GM23338 (cell line): ENCODE data around the gene CARD10. TPM values are rescaled to one million over a fixed set of nuclear protein-coding genes. Genes with fewer than 3 reads are reported as not detected.
"Not testable (repeated sequence)": the region's sequence is repeated elsewhere in the genome, so short reads cannot be mapped to it uniquely, and the experiment has no call there.

Source experiments
- ATAC-seq: fragments of 200-7000 bp; cut with Tn5 transposase; 3 replicates; pipeline ENCODE4 v1.9.1; 2020
- DNase-seq: peaks from one replicate; pipeline ENCODE4 v3.0.0-alpha.2; 2015; ENCODE audit warnings: low spot score
- H2AFZ ChIP-seq: fragments of 200-600 bp; sonication (generic); 2 replicates; pipeline ENCODE4 v1.8.0; 2016; ENCODE audit warnings: antibody characterized with exemption, mild to moderate bottlenecking, moderate library complexity
- H3F3A ChIP-seq: fragments of 200-600 bp; sonication (generic); replicated peaks from 2 replicates; pipeline ENCODE4 v1.8.0; 2017; ENCODE audit warnings: antibody characterized with exemption, mixed run types, low read depth
- H3K27ac ChIP-seq: fragments of 200-600 bp; sonication (generic); 2 replicates; pipeline ENCODE4 v1.6.1; 2016; ENCODE audit warnings: low read depth
- H3K27me3 ChIP-seq: fragments of 200-600 bp; sonication (generic); 2 replicates; pipeline ENCODE4 v1.8.0; 2016; ENCODE audit warnings: mild to moderate bottlenecking, mixed run types, moderate library complexity; ENCODE audit not compliant: insufficient read depth
- H3K36me3 ChIP-seq: fragments of 200-600 bp; sonication (generic); 2 replicates; pipeline ENCODE4 v1.8.0; 2016; ENCODE audit warnings: mild to moderate bottlenecking; ENCODE audit not compliant: insufficient read depth
- H3K4me1 ChIP-seq: fragments of 200-600 bp; sonication (generic); 2 replicates; pipeline ENCODE4 v1.8.0; 2016; ENCODE audit warnings: mild to moderate bottlenecking, moderate library complexity; ENCODE audit not compliant: insufficient read depth
- H3K4me2 ChIP-seq: fragments of 200-600 bp; sonication (generic); 2 replicates; pipeline ENCODE4 v1.7.1; 2017; ENCODE audit warnings: mixed run types
- H3K4me3 ChIP-seq: fragments of 200-600 bp; sonication (generic); 2 replicates; pipeline ENCODE4 v1.6.1; 2016; ENCODE audit warnings: mixed run types
- H3K79me2 ChIP-seq: fragments of 200-600 bp; sonication (generic); replicated peaks from 2 replicates; pipeline ENCODE4 v1.8.0; 2017; ENCODE audit warnings: mild to moderate bottlenecking; ENCODE audit not compliant: insufficient read depth
- H3K9me2 ChIP-seq: fragments of 200-600 bp; sonication (generic); 2 replicates; pipeline ENCODE4 v1.8.0; 2017; ENCODE audit not compliant: insufficient read depth
- H4K20me1 ChIP-seq: fragments of 200-600 bp; sonication (generic); replicated peaks from 2 replicates; pipeline ENCODE4 v1.8.0; 2017; ENCODE audit warnings: mild to moderate bottlenecking; ENCODE audit not compliant: insufficient read depth
- H3K27ac Mint-ChIP-seq: 2 replicates; pipeline ENCODE4 v1.8.0; 2020; ENCODE audit warnings: inconsistent platforms, mild to moderate bottlenecking, moderate library complexity, mixed read lengths
- H3K27me3 Mint-ChIP-seq: 3 replicates; pipeline ENCODE4 v1.8.0; 2022; ENCODE audit warnings: low read depth, mild to moderate bottlenecking, moderate library complexity, mixed read lengths, inconsistent platforms; ENCODE audit not compliant: insufficient read depth, poor library complexity
- H3K36me3 Mint-ChIP-seq: 3 replicates; pipeline ENCODE4 v1.8.0; 2021; ENCODE audit warnings: low read depth, mild to moderate bottlenecking, inconsistent platforms, moderate library complexity, mixed read lengths
- H3K4me1 Mint-ChIP-seq: 3 replicates; pipeline ENCODE4 v1.8.0; 2020; ENCODE audit warnings: mild to moderate bottlenecking, inconsistent platforms, mixed read lengths
- H3K4me3 Mint-ChIP-seq: 3 replicates; pipeline ENCODE4 v1.8.0; 2021; ENCODE audit warnings: moderate library complexity, mild to moderate bottlenecking, inconsistent platforms, mixed read lengths
- H3K9me3 Mint-ChIP-seq: 3 replicates; pipeline ENCODE4 v1.8.0; 2020; ENCODE audit warnings: moderate library complexity, mild to moderate bottlenecking, inconsistent platforms, mixed read lengths
- EZH2 ChIP-seq: fragments of 200-600 bp; sonication (generic); IDR thresholded peaks from one replicate; pipeline ENCODE4 v1.8.0; 2017; ENCODE audit warnings: antibody characterized with exemption, mild to moderate bottlenecking, low read depth; ENCODE audit not compliant: unreplicated experiment
- JUNB ChIP-seq: IDR thresholded peaks from one replicate; pipeline ENCODE4 v1.6.1; 2016; ENCODE audit warnings: antibody characterized with exemption; ENCODE audit not compliant: unreplicated experiment
- NANOG ChIP-seq: IDR thresholded peaks from 2 replicates; pipeline ENCODE4 v1.6.1; 2016; ENCODE audit warnings: antibody characterized with exemption, borderline replicate concordance
- POLR2AphosphoS5 ChIP-seq: IDR thresholded peaks from 2 replicates; pipeline ENCODE4 v1.6.1; 2016; ENCODE audit warnings: antibody characterized with exemption, low read depth
- ZNF462 ChIP-seq: fragments of 250-450 bp; sonication (Bioruptor Pico); IDR thresholded peaks from 2 replicates; pipeline ENCODE4 v1.5.0; 2020; ENCODE audit warnings: mild to moderate bottlenecking, moderate library complexity
- polyA plus RNA-seq: library from polyadenylated mRNA; unstranded; fragments of >200 nt; fragmentation: Nextera tagmentation; extraction: Ambion mirVana; gene quantifications from 2 replicates; pipeline ENCODE4 v1.2.1, GENCODE V29; 2016
- total RNA-seq: library from RNA; depleted of rRNA; stranded (reverse); fragments of >200 nt; shearing (Covaris generic); gene quantifications from 2 replicates; pipeline ENCODE4 v1.2.3, GENCODE V29; 2014

The CARD10 gene
- total and polyA plus RNA-seq, 2 experiments from 2014 or later: 5.4 to 17.2 TPM

- Histone ChIP-seq H3K27ac (no peak overlapping the region), H3K4me3 (no peak overlapping the region), H3K79me2 (no peaks in the 10 kb centered on the region), H3K4me2 (no peak overlapping the region), H3F3A (peaks cover 9% of the 10 kb centered on the region), H3K36me3 (no peaks in the 10 kb centered on the region), H3K27me3 (no peaks in the 10 kb centered on the region), H4K20me1 (no peaks in the 10 kb centered on the region), H2AFZ (no peak overlapping the region), H3K4me1 (peaks cover 23% of the 10 kb centered on the region), H3K9me2 (no peaks in the 10 kb centered on the region)
- H3K27me3 Mint-ChIP-seq: peaks cover 16% of the 10 kb centered on the region
- no peak for ATAC-seq
- no peak overlapping the region for H3K27ac Mint-ChIP-seq
- H3K36me3 Mint-ChIP-seq: no peaks in the 10 kb centered on the region
- no peak overlapping the region for H3K4me3 Mint-ChIP-seq
- no peaks in the 10 kb centered on the region; the same call in 2 of the 3 replicates for H3K9me3 Mint-ChIP-seq
- no peak for TF ChIP-seq POLR2AphosphoS5
- no peak for TF ChIP-seq EZH2
- TF ChIP-seq ZNF462 (CRISPR knock-in tag): no peak
- no peak for TF ChIP-seq JUNB
- TF ChIP-seq NANOG: no peak
- H3K4me1 Mint-ChIP-seq: peaks cover 37% of the 10 kb centered on the region
- DNase-seq: no peak
Observed at GRCh38 chr22:37542959-37543358, 23.7 kb upstream of the CARD10 start.

- not testable (repeated sequence) for H3K4me2 ChIP-seq, H3F3A ChIP-seq
Observed at GRCh38 chr22:37542416-37542815, 23.2 kb upstream of the CARD10 start.

GRCh38 chr22:37539790-37540189 lies 20.6 kb upstream of the CARD10 start:
- not testable (repeated sequence) for H3K79me2 ChIP-seq, H3K27ac ChIP-seq, H3K4me1 ChIP-seq, DNase-seq, H3K4me2 ChIP-seq, H2AFZ ChIP-seq, H3K4me3 ChIP-seq, ATAC-seq, H4K20me1 ChIP-seq, H3K9me3 Mint-ChIP-seq, H3K27ac Mint-ChIP-seq, H3K27me3 Mint-ChIP-seq, H3K9me2 ChIP-seq, H3K36me3 Mint-ChIP-seq, H3K4me3 Mint-ChIP-seq, H3K27me3 ChIP-seq, H3F3A ChIP-seq, H3K36me3 ChIP-seq
- peaks cover 21% of the 10 kb centered on the region for H3K4me1 Mint-ChIP-seq

More at GRCh38 chr22:37542416-37542815, 23.2 kb upstream of the CARD10 start:
- peaks cover 35% of the 10 kb centered on the region for H3K4me1 Mint-ChIP-seq
- not testable (repeated sequence) for H3K27me3 ChIP-seq, H2AFZ ChIP-seq, H3K36me3 ChIP-seq, H3K36me3 Mint-ChIP-seq, DNase-seq, H3K9me3 Mint-ChIP-seq, H3K4me3 ChIP-seq, H3K79me2 ChIP-seq, H4K20me1 ChIP-seq, H3K4me3 Mint-ChIP-seq, H3K9me2 ChIP-seq, H3K27ac Mint-ChIP-seq, H3K27ac ChIP-seq, ATAC-seq
- H3K4me1 ChIP-seq: peaks cover 19% of the 10 kb centered on the region
- H3K27me3 Mint-ChIP-seq: peaks cover 15% of the 10 kb centered on the region
